ENCODE measurements around the gene FXYD7.

FXYD7 gene

DNA sequence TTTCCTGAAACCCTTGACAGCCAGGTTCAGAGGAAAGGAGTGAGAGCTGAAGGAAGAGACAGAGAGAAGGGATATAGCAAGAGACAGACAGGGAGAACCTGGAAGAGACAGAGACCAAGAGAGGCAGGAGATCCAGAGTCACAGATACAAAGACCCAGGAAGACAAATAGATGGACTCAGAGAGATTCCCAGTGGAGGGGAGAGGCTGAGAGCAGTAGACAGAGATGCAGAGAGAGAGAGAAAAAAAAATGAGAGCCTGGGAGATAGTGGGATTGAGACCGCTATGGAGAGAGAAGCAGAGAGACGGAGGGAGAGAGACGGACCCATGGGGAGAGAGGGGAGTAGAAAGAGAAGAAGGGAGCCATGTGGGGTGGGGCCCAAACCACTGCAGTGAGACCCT lies 763 bp downstream of the FXYD7 start:
- DNase-seq (ENCODE audit: extremely low read depth, low read depth) = no peak
- TF ChIP-seq, protein P1, sequence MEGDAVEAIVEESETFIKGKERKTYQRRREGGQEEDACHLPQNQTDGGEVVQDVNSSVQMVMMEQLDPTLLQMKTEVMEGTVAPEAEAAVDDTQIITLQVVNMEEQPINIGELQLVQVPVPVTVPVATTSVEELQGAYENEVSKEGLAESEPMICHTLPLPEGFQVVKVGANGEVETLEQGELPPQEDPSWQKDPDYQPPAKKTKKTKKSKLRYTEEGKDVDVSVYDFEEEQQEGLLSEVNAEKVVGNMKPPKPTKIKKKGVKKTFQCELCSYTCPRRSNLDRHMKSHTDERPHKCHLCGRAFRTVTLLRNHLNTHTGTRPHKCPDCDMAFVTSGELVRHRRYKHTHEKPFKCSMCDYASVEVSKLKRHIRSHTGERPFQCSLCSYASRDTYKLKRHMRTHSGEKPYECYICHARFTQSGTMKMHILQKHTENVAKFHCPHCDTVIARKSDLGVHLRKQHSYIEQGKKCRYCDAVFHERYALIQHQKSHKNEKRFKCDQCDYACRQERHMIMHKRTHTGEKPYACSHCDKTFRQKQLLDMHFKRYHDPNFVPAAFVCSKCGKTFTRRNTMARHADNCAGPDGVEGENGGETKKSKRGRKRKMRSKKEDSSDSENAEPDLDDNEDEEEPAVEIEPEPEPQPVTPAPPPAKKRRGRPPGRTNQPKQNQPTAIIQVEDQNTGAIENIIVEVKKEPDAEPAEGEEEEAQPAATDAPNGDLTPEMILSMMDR (IDR thresholded peaks at IDR 0.05; ENCODE audit: low read depth, low read length) = no peak

DNA sequence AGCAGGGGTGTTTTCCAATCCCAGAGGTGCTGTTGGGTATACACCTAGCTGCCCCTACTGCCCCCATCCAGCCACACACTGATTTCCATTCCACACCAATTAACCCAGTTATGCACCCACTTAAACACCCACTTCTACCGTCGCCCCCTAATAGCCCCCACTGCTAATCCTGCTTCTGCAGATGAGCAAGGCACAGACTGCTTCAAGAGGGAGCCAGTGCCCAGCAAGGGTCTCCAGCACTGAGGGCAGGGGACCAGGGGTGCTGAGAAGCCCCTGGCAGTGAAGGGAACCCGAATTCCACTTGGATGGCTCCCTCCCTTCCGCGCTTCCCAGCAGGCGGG lies 1.2 kb downstream of the FXYD7 start:
- no peak for DNase-seq (ENCODE audit: extremely low read depth, low read depth)
- TF ChIP-seq, protein P1 (IDR thresholded peaks at IDR 0.05; ENCODE audit: low read depth, low read length) = no peak

DNA sequence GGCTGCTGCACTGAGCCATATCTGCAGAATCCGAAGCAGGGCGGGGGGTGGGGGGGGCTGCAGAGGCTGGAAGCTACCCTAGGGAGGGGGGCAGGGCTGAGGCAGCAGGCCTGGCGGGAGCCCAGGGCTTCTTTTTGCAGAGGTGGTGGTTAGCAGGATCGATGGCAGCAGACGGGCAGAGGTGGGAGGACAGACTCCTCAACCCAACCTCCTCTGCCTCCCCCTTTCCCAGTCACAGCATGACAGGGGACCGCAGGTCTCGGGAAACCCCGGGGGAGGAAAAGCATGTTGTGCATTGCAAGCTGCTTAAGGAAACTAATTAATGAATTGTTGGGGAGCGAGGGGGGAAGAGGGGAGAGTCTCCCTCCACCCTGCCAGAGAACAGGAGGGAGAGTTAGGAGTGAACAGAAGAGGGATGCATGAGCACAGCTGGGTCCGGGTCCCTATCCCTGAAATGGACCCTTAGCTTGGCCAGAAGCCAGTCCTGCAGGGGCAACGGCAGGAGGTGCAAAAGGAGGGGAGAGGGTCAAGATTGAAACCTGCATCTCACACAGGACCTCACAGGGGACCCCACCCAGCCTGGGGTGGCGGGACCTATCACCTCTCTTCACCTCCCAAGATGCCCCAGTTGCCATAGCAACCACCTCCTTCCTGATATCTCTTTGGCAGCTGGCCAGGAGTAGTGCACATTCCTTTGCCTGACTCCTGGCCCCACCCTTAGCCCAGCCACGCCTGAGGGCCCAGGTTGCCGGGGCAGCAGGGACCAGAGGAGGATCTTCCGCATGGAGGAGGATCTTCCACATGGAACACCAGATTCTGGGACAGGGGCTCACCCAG lies 1.8 kb downstream of the FXYD7 start:
- DNase-seq (ENCODE audit: extremely low read depth, low read depth) = no peak
- TF ChIP-seq, protein P1 (IDR thresholded peaks at IDR 0.05; ENCODE audit: low read depth, low read length) = no peak

DNA sequence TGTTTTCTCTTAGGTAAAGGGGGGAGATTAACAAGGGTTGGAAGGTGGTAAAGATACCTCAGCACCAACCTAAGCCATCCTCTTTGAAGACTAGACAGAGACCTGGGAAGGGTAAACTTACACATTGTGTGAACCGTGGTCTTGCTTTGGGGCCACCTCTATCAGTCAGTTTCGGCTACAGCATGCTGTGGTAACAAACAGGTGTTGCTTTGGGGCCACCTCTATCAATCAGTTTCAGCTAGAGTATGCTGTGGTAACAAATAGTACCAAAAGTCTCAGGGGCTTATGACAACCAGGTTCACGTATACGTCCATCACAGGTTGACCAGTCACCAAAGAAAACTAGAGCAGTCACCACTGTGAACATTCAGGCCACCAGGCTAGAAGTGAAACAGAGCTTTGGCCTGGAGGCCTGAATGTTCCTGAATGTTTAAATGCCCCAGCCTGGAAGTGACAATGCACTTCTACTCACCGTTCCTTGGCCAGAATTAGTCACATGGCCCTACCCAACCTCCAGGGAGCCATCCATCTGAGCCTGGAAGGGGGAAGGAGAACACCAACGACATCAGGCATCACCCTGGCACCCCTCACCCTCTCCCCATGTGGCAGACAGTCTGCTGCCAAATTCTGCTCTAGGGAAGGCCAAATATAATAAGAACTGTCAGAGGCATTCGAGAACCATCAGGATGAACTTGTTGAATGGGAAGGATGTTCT lies 3.8 kb downstream of the FXYD7 start:
- TF ChIP-seq, protein P1 (IDR thresholded peaks at IDR 0.05; ENCODE audit: low read depth, low read length) = no peak
- DNase-seq (ENCODE audit: extremely low read depth, low read depth) = no peak

DNA sequence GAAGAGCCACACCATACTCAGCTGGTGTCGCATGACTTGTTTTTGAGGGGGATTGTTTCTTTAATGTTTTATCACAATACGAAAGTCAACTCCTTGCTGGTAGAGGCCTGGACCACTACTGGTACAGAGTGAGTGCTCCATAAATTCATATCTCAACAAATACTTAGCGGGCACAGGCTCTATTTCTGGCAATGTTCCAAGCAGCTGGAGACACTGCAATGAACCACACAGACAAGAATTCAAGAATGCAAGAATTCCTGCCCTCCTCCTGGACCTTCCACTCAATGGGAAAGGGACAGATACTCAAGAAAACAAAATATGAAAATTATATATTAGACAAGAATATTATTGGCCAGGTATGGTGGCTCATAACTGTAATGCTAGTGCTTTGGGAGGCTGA lies 6.4 kb downstream of the FXYD7 start:
- DNase-seq (ENCODE audit: extremely low read depth, low read depth) = no peak
- TF ChIP-seq, protein P1 (IDR thresholded peaks at IDR 0.05; ENCODE audit: low read depth, low read length) = no peak

DNA sequence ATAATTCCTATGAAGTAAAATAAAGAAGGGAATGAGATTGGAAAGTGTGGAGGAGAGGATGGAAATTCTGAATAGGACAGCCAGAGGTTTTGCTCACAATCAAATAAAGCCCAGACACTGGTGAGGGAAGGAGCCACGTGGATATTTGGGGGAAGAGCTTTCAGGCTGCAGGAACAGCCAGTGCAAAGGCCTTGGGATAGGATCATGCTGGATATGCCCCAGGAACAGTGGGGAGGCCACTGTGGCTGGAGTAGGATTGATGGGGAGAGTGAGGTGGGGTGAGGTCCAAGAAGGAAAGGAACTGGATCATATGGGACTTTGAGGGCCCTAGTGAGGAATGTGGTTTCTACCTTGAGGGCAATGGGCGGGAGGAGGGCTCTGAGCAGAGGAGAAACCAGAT lies 7.4 kb downstream of the FXYD7 start:
- DNase-seq (ENCODE audit: extremely low read depth, low read depth) = no peak

More for the DNA sequence above, 7.4 kb downstream of the FXYD7 start:
- TF ChIP-seq, protein P1 (IDR thresholded peaks at IDR 0.05; ENCODE audit: low read depth, low read length) = no peak

All from AG09319 (cell line).